DND-41 (cell line): Measurements from ENCODE around the gene PRR20B.

Experiments
- CTCF ChIP-seq: IDR thresholded peaks from 2 replicates; pipeline ENCODE4 v1.5.1; 2012; ENCODE audit warnings: borderline replicate concordance, low read length, moderate library complexity, mild to moderate bottlenecking; ENCODE audit not compliant: poor library complexity, severe bottlenecking; ENCODE audit errors: extremely low read depth
- EZH2 ChIP-seq: IDR thresholded peaks from 3 replicates; pipeline ENCODE4 v1.6.1; 2012; ENCODE audit warnings: borderline replicate concordance, low read depth, mild to moderate bottlenecking, moderate library complexity, low read length, inconsistent platforms; ENCODE audit not compliant: severe bottlenecking

- no peak for TF ChIP-seq CTCF
- no peak for TF ChIP-seq EZH2
Observed at GRCh38 chr13:57123681-57124080, 23.6 kb upstream of the PRR20B start.
